GM18526 (cell line): ENCODE data around the gene ADM.

Experiments used
- POLR2A ChIP-seq: IDR thresholded peaks from 3 replicates; pipeline ENCODE4 v1.6.1; 2011; ENCODE audit not compliant: insufficient read length; ENCODE audit errors: extremely low read depth

ADM gene

DNA sequence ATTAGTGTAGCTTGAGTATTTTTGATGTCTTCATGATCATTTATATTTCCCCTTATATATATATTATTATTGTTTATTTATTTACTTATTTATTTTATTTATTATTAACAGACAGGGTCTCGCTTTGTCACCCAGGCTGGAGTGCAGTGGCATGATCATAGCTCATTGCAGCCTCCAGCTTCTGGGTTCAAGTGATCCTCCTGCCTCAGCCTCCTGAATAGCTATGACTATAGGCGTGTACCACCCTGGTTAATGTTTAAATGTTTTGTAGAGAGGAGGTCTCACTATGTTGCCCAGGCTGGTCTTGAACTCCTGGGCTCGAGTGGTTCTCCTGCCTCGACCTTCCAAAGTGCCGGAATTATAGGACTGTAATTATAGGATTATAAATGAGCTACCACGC is 10.2 kb downstream of the ADM start:
- TF ChIP-seq POLR2A, result no peak

DNA sequence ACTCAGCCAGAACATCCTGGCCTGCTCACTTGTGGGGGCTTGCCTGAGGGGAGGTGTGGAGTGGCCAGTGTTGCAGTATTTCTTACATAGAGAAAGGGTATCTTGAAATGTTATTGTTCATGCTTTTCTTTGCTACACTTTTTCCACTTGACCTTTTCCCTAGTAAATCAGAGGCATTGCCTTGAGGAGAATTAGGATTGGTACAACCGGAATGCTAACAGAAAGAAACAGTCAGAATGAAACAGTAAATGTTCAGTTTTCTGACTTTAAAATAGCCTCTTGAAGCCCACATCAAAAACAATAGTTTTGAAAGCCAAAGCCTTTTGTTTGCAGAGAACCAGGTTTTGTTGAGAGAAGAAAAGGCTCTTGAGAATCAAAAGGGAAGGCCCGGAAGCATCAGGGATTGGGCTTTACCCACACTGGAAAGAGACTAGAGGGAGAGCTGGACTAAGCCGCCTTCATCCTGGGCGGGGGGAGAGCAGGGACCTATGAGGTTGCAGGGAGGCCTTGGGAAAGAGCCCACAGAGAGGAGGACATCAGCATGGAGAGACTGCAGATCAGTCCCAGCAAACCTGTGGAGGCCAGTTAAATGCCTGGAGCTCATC is 12.4 kb downstream of the ADM start:
- TF ChIP-seq POLR2A, result no peak

DNA sequence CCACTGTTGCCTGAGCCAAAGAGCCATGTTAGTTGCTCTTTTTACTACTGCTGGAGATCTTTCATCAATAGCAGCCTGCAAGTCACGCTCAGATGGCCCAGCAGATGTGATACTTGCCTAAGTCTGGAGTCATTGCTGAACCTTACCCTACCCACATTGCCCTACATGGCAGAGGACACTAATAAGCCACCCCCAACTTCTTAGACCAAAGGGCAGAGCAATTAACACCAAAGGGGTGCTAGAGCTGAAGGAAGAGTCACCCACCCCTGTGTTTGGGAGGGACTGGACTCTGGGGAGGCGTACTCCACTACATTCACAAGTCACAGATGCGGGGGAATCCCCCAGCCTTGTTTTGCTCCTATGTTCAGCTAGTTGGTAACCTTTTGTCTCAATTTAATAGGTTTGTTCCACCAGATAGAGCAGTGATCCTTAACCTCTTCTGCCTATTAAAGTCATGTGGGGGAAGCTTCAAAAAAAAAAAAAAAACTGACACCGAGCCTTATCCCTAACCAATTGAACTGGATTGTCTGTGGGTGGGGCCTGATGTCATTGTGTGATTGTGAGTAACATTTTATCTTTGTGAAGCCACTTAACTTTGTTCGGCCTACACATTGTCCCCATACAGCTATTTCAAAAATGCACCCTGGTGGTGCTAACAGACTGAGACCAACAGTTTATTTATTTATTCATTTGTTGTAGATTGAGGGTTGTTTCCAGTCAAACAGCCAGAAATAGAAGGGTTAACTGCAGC is 13.1 kb downstream of the ADM start:
- TF ChIP-seq POLR2A, result no peak

DNA sequence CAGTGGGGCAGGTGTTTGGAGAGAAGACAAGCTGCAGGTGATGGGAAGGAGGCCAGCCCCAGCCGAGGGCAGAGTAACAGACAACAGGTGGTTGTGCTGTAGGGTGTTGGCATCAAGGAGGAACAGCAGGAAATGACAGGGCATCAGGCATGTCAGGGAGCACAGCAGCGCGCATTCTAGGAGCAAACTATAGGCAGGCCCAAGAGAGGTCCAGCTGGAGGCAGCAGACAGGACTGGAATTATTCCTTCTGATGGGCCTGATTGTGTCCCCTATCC is 13.6 kb downstream of the ADM start:
- TF ChIP-seq POLR2A, result no peak

DNA sequence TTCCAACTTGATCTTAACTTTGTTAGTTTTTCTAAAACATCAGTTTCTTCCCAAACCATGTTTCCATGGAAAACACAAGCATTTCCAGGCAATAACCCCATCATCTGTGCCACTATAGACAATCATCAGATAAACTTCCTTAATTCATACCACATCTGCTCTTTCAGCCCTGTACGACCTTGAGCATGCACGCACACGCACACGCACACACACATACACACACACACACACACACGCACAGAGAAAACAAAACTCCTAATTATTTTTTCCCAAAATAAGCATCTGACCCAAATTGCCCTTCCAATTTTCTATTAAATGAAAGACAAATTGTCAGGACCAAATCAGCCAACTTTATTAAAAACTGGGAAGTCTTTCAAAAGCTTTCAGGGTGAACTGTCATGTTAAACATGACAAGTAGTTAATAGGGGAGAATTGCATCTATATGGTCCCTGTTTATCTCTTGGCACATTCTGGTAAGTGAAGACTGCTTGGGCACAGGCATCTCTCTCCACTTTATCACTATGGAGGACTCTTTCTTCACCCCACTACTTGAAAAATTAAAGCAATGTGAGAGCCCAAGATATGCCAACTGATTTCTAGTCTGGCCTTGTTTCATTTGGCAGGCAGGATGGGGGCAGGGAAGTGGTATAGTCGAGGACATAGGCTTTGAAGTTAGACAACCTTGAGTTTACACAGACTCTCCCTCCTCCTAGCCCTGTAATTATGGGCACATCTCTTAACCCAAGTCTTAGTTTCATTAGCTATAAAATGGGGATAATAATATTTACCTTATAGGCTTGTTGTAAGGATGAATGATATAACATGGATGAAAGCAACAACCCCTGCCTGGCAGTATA is 15.1 kb downstream of the ADM start:
- no peak for TF ChIP-seq POLR2A

DNA sequence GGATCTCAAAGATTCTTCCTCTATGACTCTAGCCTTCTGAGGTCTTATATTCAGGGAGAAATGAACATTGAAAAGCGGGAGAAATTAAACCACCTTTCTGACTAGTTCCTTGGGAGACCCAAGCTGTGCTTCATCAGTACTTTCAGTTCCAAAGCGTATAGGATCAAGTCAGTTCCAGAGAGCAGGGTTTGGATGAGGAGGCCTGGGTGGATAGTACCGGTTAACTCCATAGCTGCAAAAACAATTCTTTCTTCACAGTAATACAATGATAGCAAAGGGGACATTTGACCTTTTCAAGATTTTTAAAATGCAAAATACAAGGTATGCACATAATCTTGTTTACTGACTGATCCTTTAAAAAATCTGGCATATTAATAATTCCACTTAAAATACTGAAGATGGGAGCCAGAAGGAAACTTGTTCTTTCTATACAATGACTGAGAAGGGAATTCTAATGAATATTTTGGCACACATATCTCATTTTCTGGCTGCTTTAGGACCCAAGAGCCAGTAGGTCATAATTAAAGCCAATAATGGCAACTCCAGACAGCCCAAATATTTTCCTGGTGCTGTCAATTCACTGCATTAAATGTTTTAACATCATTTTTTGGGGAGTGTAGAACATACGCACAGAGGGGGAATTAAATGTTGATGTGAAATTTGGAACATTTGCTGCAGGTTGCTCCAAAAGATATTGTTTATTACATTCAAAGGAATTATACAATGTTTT is 16.0 kb downstream of the ADM start:
- no peak for TF ChIP-seq POLR2A

DNA sequence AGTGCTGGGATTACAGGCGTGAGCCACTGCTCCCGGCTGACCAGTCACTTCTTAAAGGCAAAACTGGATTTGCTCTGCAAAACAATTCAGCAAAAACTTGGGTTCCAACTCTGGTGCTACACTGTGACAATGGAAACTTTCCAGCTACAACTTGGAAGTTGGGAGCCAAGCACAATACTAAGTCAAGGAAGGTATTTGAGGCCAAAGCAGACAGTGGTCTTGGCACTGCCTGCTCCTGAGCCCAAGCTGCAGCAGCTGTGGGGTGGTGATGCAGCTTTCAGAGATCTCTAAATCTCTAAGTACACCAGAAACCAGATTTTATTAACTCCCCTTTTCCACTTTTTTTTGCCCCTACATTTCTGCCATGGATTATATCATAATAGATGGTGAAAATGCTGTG is 17.5 kb downstream of the ADM start:
- no peak for TF ChIP-seq POLR2A

DNA sequence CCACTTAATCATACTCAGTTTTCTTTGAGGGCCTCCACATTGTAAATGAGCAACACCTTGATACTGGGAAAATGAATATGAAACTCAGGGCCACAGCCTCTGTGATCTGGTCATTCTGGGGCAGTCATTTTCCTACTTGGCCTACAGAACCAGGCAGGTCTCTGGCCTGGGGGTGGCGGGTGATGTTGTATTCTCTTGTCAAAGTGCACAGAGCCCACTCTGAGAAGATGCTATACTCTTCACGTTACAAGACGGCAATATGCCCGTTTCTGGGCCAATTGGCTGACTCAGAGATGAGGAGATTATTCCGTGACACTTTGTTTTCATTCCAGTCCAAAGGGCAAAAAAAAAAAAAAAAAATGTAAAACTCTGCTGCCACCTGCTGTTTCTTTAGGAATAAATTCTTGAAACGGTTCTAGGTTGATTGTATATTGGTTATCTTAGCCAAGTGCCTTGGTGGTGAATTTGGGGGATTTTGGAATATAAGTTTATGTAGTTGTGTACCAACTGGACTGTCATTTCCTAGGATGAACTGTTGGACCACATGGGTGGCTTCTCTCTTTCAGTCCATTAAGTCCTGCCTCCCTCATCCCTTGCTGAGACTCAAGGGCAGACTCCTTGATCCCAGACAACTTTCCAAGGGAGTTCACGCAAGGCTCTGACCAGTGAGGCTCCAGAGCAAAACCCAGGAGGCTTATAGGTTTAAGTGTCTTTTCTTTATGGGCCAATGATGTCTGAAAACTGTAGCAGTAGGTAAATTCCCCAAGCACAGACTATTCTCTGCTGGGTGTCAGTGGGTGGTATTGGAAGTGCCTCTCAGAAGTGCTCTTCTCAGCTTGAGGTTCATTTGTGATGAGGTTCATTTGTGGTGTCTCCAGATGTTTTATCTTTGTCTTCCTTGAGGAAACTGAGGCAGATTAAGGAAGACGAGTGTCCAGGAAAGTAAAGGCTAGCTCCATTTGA is 18.2 kb downstream of the ADM start:
- TF ChIP-seq POLR2A, result no peak

DNA sequence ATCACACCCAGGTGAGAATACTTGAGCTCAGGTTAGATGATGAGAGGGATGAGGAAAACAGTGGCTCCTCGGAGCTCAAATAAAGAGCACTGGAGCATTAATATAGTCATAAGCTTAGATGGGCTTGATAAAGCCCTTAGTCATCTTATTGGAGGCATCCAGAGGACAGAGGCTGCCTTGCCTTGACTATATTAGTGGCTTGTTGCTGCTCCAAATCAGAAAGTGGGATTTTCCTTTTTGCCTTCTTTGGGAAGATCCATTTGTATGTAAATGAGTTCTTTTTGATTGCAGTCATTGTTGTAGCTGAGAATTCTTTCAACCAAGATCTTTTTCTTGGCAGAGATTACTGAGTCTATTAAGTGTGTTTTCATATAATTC is 18.9 kb downstream of the ADM start:
- no peak for TF ChIP-seq POLR2A

DNA sequence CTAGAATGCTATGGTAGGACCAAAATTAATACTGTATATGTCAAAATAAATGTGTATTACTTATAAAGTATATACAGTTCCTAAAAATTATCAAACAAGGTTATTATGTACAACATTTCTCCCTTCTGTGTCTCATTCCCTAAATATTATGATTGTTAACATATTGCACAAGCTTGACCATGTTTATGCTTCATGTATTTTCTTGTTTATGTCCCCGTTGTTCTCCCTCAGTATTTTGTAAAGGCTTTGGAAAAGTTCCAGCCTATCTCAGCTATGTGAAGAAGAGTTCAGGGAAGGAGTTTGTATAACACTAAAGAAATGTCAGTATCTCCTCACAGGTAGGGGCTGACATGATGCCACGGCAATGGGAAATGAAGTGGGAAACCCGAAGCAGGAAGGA is 19.6 kb downstream of the ADM start:
- no peak for TF ChIP-seq POLR2A

DNA sequence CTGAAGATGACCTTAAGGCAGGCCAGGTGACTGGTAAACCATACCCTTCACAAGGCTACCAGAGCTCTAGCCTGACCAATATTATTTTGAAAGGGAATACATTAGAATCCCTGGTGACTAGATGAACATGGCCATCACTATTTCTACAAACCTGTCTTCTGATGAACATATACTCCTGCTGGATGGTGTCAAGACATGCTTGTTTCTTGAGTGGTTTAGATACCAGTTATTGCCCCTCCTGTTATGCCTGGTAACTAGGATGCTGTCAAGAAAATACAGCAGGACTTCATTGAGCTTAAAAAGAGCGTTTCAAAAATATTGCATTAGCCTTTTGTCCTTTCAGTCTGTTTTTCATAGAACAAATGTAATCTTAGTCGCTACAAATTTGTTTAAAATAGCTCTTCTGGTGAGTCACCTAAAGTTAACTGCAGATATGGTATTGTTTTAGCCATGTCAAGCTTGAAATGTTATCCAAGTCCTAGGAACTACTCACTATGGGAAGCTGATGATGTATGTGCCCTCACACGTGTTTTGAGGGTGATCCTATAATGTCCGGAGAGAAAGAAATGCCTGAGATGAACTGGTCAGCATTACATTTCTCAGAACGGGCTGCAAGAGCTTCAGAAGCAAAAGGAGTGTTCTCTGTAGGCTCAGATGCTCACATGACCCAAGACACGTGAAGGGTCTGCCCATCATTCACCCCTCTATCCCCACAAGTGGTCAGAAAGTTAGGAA is 20.6 kb downstream of the ADM start:
- no peak for TF ChIP-seq POLR2A

DNA sequence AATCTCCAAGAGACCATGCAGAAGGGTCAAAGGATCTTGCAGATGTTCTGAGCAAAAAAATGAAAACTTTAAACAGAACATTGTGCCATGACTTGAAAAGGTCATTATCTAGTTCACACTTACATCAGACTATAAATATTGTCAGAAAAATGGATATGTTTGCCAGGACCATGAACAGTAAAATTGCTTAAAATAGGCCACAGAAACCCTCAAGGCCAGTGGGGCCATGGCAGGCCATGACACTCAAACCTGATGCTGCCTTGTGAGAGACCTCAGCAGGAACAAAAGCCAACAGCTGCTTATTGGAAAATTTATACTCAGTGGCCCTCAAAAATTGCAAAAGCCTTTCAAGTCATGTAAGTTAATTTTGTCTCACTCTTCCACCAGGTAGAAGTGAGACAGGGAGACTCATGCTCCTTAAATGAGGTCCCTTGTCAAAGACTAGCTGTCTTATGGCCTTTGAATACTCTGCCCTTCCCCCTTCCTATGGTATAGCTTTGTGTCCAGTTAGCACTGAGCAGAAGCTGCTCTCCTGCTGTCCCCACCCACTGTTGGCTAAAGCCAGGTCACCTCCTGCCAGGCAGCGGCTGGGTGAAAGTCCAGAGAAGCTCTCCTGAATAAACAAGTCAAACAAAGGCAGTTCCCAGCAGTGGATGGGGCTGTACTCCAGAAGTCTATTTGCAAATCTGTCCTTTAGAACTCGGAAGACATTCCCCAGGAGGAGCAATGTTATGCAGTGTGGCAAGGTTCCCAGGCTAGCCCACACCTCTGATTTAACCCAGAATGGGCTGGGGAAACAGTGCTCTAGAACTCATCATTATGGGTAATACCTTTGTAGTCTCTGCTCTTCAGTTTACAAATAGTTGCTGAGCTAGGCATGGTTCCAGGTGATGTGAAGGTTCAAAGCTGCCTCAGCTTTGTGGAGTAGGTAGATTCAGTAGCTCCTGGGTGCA is 21.4 kb downstream of the ADM start:
- TF ChIP-seq POLR2A, result no peak

DNA sequence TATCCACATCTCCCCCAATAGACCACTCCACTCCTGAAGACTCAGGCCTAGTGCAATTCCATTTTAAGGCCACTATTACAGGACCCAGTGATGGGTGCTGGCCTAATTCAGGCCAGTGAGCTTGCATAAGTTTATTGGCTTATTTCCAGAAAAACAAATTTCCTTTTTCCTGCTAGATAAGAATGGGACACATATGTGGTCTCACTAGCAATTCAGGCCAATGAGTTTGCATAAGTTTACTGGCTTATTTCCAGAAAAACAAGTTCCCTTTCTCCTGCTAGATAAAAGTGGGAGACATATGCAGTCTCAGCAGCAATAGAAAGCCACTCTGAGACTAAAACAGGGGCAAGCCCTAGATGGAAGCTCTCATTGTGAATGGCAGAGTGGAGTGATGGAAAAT is 22.4 kb downstream of the ADM start:
- no peak for TF ChIP-seq POLR2A
